ENCODE measurements around the gene CASP1.

- TF ChIP-seq CTCF (IDR thresholded peaks at IDR 0.05; ENCODE audit: low read depth, low read length) (no peak), POLR2A (IDR thresholded peaks at IDR 0.05; ENCODE audit: extremely low read depth, insufficient read length) (no peak), MYC (IDR thresholded peaks at IDR 0.05; ENCODE audit: low read depth, low read length) (no peak), MAX (IDR thresholded peaks at IDR 0.05; ENCODE audit: low read depth, low read length) (no peak)
Measured at GRCh38 chr11:105078283-105078682, 43.3 kb upstream of the CASP1 start.

Data from NB4 (cell line).